Neuronal stem cell (in vitro differentiated cells): ENCODE data around the gene KIF16B.

Experiments used
- DNase-seq: peaks from one replicate; pipeline ENCODE4 v3.0.0-alpha.2; 2013; ENCODE audit warnings: low spot score
- H2AFZ ChIP-seq: one replicate; pipeline ENCODE4 v1.6.1; 2013; ENCODE audit warnings: mild to moderate bottlenecking, low read length, inconsistent platforms
- H2AK5ac ChIP-seq: 2 replicates; pipeline ENCODE4 v1.6.1; 2013; ENCODE audit warnings: low read depth, mild to moderate bottlenecking, inconsistent platforms, low read length, moderate library complexity, mixed read lengths
- H2BK120ac ChIP-seq: 2 replicates; pipeline ENCODE4 v1.6.1; 2013; ENCODE audit warnings: low read depth, mild to moderate bottlenecking, inconsistent platforms, low read length, moderate library complexity, mixed read lengths
- H2BK12ac ChIP-seq: one replicate; pipeline ENCODE4 v1.6.1; 2013; ENCODE audit warnings: low read length, inconsistent platforms
- H2BK15ac ChIP-seq: 2 replicates; pipeline ENCODE4 v1.6.1; 2013; ENCODE audit warnings: mild to moderate bottlenecking, low read length, inconsistent platforms, mixed read lengths
- H2BK5ac ChIP-seq: one replicate; pipeline ENCODE4 v1.6.1; 2013; ENCODE audit warnings: inconsistent platforms, mild to moderate bottlenecking, low read length, moderate library complexity
- H3K14ac ChIP-seq: one replicate; pipeline ENCODE4 v1.6.1; 2013; ENCODE audit warnings: low read length, inconsistent platforms
- H3K18ac ChIP-seq: 2 replicates; pipeline ENCODE4 v1.6.1; 2013; ENCODE audit warnings: low read length, inconsistent platforms
- H3K23ac ChIP-seq: 2 replicates; pipeline ENCODE4 v1.6.1; 2013; ENCODE audit warnings: low read depth, mild to moderate bottlenecking, mixed read lengths, low read length, inconsistent platforms; ENCODE audit not compliant: poor library complexity
- H3K27ac ChIP-seq: replicated peaks from 3 replicates; pipeline ENCODE4 v1.5.1; 2013; ENCODE audit warnings: low read length, inconsistent platforms
- H3K27me3 ChIP-seq, 3 experiments: 2 replicates each; pipeline ENCODE4 v1.6.1; 2013; ENCODE audit warnings: low read length in 3 of 3, mild to moderate bottlenecking in 2 of 3, inconsistent platforms in 1 of 3, low read depth in 1 of 3, mixed read lengths in 1 of 3, moderate library complexity in 1 of 3; ENCODE audit not compliant: control insufficient read depth in 3 of 3, insufficient read depth in 3 of 3
- H3K36me3 ChIP-seq, 2 donors: replicated peaks in 1 of 2; 2 replicates each; pipeline ENCODE4 v1.6.1; 2013; ENCODE audit warnings: low read length in 2 of 2; ENCODE audit not compliant: control insufficient read depth in 2 of 2, insufficient read depth in 2 of 2
- H3K4ac ChIP-seq: 2 replicates; pipeline ENCODE4 v1.6.1; 2013; ENCODE audit warnings: inconsistent platforms, mild to moderate bottlenecking, low read length, moderate library complexity
- H3K4me1 ChIP-seq, 2 donors: 1 replicate in 1 of 2; 2 replicates in 1 of 2; pipeline ENCODE4 v1.6.1; 2013; ENCODE audit warnings: low read length in 2 of 2, low read depth in 1 of 2; ENCODE audit not compliant: control insufficient read depth in 2 of 2, insufficient read depth in 1 of 2
- H3K4me2 ChIP-seq: one replicate; pipeline ENCODE4 v1.6.1; 2013; ENCODE audit warnings: mild to moderate bottlenecking, low read length, inconsistent platforms; ENCODE audit not compliant: insufficient read depth, poor library complexity, severe bottlenecking
- H3K4me3 ChIP-seq, 2 donors: 2 replicates each; pipeline ENCODE4 v1.5.1; 2013; ENCODE audit warnings: low read length in 2 of 2, mild to moderate bottlenecking in 2 of 2, inconsistent platforms in 1 of 2, moderate library complexity in 1 of 2
- H3K79me1 ChIP-seq: one replicate; pipeline ENCODE4 v1.6.1; 2013; ENCODE audit warnings: low read depth, mild to moderate bottlenecking, inconsistent platforms, low read length, moderate library complexity
- H3K9ac ChIP-seq: one replicate; pipeline ENCODE4 v1.6.1; 2013; ENCODE audit warnings: mild to moderate bottlenecking, low read depth, low read length, inconsistent platforms; ENCODE audit not compliant: poor library complexity
- H3K9me3 ChIP-seq, 2 donors: replicated peaks in 1 of 2; 2 replicates each; pipeline versions ENCODE3 to v1.6.1; 2013; ENCODE audit warnings: low read length in 2 of 2, mild to moderate bottlenecking in 2 of 2, inconsistent platforms in 1 of 2, low read depth in 1 of 2, mixed read lengths in 1 of 2, moderate library complexity in 1 of 2; ENCODE audit not compliant: control insufficient read depth in 2 of 2, insufficient read depth in 1 of 2
- H4K8ac ChIP-seq: one replicate; pipeline ENCODE4 v1.6.1; 2013; ENCODE audit warnings: low read depth, mild to moderate bottlenecking, inconsistent platforms, low read length, moderate library complexity
- H4K91ac ChIP-seq: one replicate; pipeline ENCODE4 v1.6.1; 2013; ENCODE audit warnings: low read length, low read depth, mild to moderate bottlenecking, inconsistent platforms; ENCODE audit not compliant: poor library complexity
- WGBS, 2 donors: extraction: QIAGEN DNeasy Blood & Tissue Kit; methylation state at CpG; one replicate each; pipeline ENCODE4 v1.1.7; 2013; ENCODE audit warnings: missing lambda C conversion rate in 2 of 2, mixed read lengths in 1 of 2; ENCODE audit not compliant: insufficient read length in 2 of 2, insufficient replicate concordance in 1 of 2; ENCODE audit errors: extremely low coverage in 2 of 2; 5-methylcytosine and 5-hydroxymethylcytosine counted together

Gene KIF16B

GRCh38 chr20:16257021-16257420 is 316.2 kb downstream of the KIF16B start:
- Histone ChIP-seq H3K79me1 (no peaks in the 10 kb centered on the region), H3K4me3 (no peak overlapping the region), H3K14ac (no peak overlapping the region), H3K9ac (no peak overlapping the region), H2BK120ac (no peak overlapping the region), H3K4me2 (no peak overlapping the region), H2AK5ac (no peak overlapping the region), H4K91ac (no peak overlapping the region), H3K27ac (no peak overlapping the region), H3K9me3 (no peaks in the 10 kb centered on the region), H3K36me3 (no peaks in the 10 kb centered on the region), H3K4me1 (no peaks in the 10 kb centered on the region), H4K8ac (no peak overlapping the region), H3K23ac (no peak overlapping the region), H2BK15ac (no peak overlapping the region), H3K18ac (peak overlapping the region; percentile 35), H2BK5ac (no peak overlapping the region), H2AFZ (no peak overlapping the region), H3K27me3 (no peaks in the 10 kb centered on the region), H3K4ac (no peak overlapping the region), H2BK12ac (no peak overlapping the region)
- WGBS, 2 donors, result no CpG with 5 or more reads among the region's 7 CpGs
- DNase-seq, result no peak

GRCh38 chr20:16246870-16247269 is 326.4 kb downstream of the KIF16B start:
- Histone ChIP-seq H2BK5ac (peak overlapping the region; percentile 76), H2AFZ (no peak overlapping the region), H3K27ac (no peak overlapping the region), H3K4ac (no peak overlapping the region), H2BK120ac (no peak overlapping the region), H2AK5ac (no peak overlapping the region), H2BK12ac (no peak overlapping the region), H3K9me3 (no peaks in the 10 kb centered on the region), H3K18ac (peak overlapping the region; percentile 84), H3K27me3 (peaks cover 0 to 4% (median 0%) of the 10 kb centered on the region in 3 experiments), H3K4me2 (no peak overlapping the region), H3K4me3 (no peak overlapping the region), H3K14ac (no peak overlapping the region), H3K36me3 (no peaks in the 10 kb centered on the region), H4K8ac (no peak overlapping the region), H3K9ac (no peak overlapping the region), H4K91ac (no peak overlapping the region), H2BK15ac (peak overlapping the region; percentile 45), H3K79me1 (no peaks in the 10 kb centered on the region), H3K23ac (no peak overlapping the region), H3K4me1 (peaks cover 0 to 2% of the 10 kb centered on the region in 2 donors)
- DNase-seq, result no peak
- WGBS, 2 donors, result no CpG with 5 or more reads among the region's 6 CpGs

GRCh38 chr20:16246291-16246690 is 327.0 kb downstream of the KIF16B start:
- no peak overlapping the region for H3K18ac ChIP-seq
- no peaks in the 10 kb centered on the region for H3K9me3 ChIP-seq
- H2BK12ac ChIP-seq, result no peak overlapping the region
- H4K91ac ChIP-seq, result no peak overlapping the region
- no peak overlapping the region for H2AK5ac ChIP-seq
- H3K79me1 ChIP-seq, result no peaks in the 10 kb centered on the region
- no peak overlapping the region for H2BK15ac ChIP-seq
- no peak overlapping the region for H3K4me3 ChIP-seq
- no CpG with 5 or more reads among the region's 7 CpGs for WGBS, 2 donors
- H3K27ac ChIP-seq, result no peak overlapping the region
- no peak overlapping the region for H3K4ac ChIP-seq
- H2AFZ ChIP-seq, result no peak overlapping the region
- H3K27me3 ChIP-seq, result peaks cover 0 to 4% (median 0%) of the 10 kb centered on the region in 3 experiments
- peaks cover 0 to 4% of the 10 kb centered on the region in 2 donors for H3K4me1 ChIP-seq
- H3K14ac ChIP-seq, result no peak overlapping the region
- no peak overlapping the region for H3K4me2 ChIP-seq
- no peak overlapping the region for H3K23ac ChIP-seq
- H3K9ac ChIP-seq, result no peak overlapping the region
- H2BK120ac ChIP-seq, result no peak overlapping the region
- no peak overlapping the region for H4K8ac ChIP-seq
- no peak for DNase-seq
- H2BK5ac ChIP-seq, result no peak overlapping the region
- H3K36me3 ChIP-seq, result no peaks in the 10 kb centered on the region

GRCh38 chr20:16245879-16246278 is 327.4 kb downstream of the KIF16B start:
- no peak overlapping the region for H3K4me2 ChIP-seq
- no peak overlapping the region for H3K14ac ChIP-seq
- WGBS, 2 donors, result no CpG with 5 or more reads among the region's 9 CpGs
- H4K91ac ChIP-seq, result no peak overlapping the region
- H3K27ac ChIP-seq, result no peak overlapping the region
- peaks cover 0 to 4% of the 10 kb centered on the region in 2 donors for H3K4me1 ChIP-seq
- H2BK5ac ChIP-seq, result no peak overlapping the region
- H2AK5ac ChIP-seq, result no peak overlapping the region
- no peak overlapping the region for H3K4me3 ChIP-seq
- no peaks in the 10 kb centered on the region for H3K36me3 ChIP-seq
- no peak overlapping the region for H2BK12ac ChIP-seq
- no peak overlapping the region for H3K18ac ChIP-seq
- H3K9me3 ChIP-seq, result peaks cover 0 to under 1% of the 10 kb centered on the region in 2 donors
- no peak for DNase-seq
- no peak overlapping the region for H3K9ac ChIP-seq
- no peaks in the 10 kb centered on the region for H3K79me1 ChIP-seq
- no peak overlapping the region for H3K23ac ChIP-seq
- H2BK15ac ChIP-seq, result no peak overlapping the region
- H3K4ac ChIP-seq, result no peak overlapping the region
- H3K27me3 ChIP-seq, result peaks cover 0 to 4% (median 0%) of the 10 kb centered on the region in 3 experiments
- no peak overlapping the region for H4K8ac ChIP-seq
- H2AFZ ChIP-seq, result no peak overlapping the region
- no peak overlapping the region for H2BK120ac ChIP-seq
